Right ventricle myocardium superior (tissue), 1 donor: ENCODE data around the gene SETD7. TPM values are rescaled to one million over a fixed set of nuclear protein-coding genes. Genes with fewer than 3 reads are reported as not detected.

ENCODE experiments used
- ATAC-seq: fragments of 200-7000 bp; cut with Tn5 transposase; one replicate; pipeline ENCODE4 v1.9.1; 2020; ENCODE audit warnings: mild to moderate bottlenecking; ENCODE audit not compliant: poor library complexity
- DNase-seq: peaks from one replicate; pipeline ENCODE4 v3.0.0-alpha.2; 2020
- intact Hi-C: fragments of 100-400 bp; cut with DNase I; formaldehyde crosslinking; loops from one replicate; pipeline ENCODE4 v1.11.2; 2022
- total RNA-seq: library from RNA; stranded (reverse); fragmentation: NEBNext Ultra II Directional; extraction: Animal tissue kit (Norgen Biotek cat#: 25700); gene quantifications from one replicate; pipeline ENCODE4 v1.2.1, GENCODE V29; 2021
- donor health status: DM: no; HTN: yes; CAD: no; lungs with severe emphysema.

SETD7 gene
- total RNA-seq, 1 donor from 2014 or later: 46.3 TPM

DNA sequence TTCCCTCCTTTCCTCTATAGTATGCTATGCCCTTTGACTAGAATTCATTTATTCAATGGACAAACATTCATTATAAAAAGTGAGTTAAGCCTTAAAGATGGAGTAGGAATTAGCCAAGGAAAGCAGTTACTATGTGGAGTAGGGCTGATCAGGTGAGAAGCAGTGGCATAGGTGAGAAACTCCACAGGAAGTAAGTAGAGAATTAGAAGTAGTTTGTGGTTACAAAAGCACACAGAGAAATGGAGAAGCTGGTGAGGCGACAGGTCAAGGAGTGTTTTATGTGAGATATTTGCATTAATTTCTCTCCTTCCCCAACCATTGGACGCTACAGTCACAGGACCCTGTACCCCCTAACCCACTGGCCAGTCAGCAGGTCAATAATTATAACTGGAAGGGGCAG is 30.6 kb downstream of the SETD7 start:
- intact Hi-C loops: no loop called here
- no peak for ATAC-seq
- no peak for DNase-seq

- ATAC-seq (no peak), DNase-seq (no peak)
- intact Hi-C loops: no loop called here
Measured at GRCh38 chr4:139524062-139524631, 31.9 kb downstream of the SETD7 start.

GRCh38 chr4:139523076-139523475 is 32.9 kb downstream of the SETD7 start:
- DNase-seq: peak; percentile 52
- ATAC-seq: no peak
- intact Hi-C loops: no loop called here

DNA sequence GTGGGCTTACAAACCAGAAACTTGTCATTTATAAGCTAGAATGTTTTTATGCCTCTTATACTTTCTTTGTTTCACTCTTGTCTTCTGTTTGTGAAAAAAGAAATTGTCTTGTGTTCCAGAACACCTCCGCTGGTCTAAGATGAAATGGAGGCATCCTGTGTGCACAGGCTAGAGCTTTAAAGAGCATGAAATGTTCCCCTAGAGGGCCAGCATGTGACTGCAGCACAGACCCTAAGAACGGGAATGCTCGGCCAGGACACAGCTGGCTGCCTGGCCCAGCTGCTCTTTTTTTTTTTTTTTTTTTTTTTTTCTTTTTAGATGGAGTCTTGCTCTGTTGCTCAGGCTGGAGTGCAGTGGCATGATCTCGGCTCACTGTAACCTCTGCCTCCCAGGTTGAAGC is 33.6 kb downstream of the SETD7 start:
- no peak for DNase-seq
- intact Hi-C loops: no loop called here
- ATAC-seq: peak; percentile 77

- ATAC-seq: no peak
- intact Hi-C loops: no loop called here
- no peak for DNase-seq
Measured at GRCh38 chr4:139521754-139522401, 34.1 kb downstream of the SETD7 start.

DNA sequence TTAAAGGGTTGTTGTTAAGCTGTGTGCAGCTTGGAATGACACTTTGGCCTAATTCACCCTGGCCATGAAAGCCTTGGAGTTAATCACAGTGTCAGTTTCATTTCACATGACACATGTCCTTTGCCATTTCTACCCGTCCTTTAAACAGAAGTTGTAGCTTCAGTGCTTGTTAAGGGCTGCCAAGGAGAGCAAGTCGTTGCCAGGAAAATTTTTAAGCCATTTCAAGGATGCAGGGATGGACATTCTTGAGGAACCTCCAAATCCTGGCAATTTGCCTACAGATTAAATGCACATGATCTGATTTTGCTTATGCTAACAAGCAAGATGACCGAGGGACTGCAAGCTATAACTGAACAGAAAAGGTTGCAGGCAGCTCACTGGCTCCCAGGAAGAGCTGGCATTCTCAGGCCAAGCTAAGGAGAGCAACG is 40.5 kb downstream of the SETD7 start:
- ATAC-seq (peak; percentile 81), DNase-seq (no peak)
- intact Hi-C loops: no loop called here

DNA sequence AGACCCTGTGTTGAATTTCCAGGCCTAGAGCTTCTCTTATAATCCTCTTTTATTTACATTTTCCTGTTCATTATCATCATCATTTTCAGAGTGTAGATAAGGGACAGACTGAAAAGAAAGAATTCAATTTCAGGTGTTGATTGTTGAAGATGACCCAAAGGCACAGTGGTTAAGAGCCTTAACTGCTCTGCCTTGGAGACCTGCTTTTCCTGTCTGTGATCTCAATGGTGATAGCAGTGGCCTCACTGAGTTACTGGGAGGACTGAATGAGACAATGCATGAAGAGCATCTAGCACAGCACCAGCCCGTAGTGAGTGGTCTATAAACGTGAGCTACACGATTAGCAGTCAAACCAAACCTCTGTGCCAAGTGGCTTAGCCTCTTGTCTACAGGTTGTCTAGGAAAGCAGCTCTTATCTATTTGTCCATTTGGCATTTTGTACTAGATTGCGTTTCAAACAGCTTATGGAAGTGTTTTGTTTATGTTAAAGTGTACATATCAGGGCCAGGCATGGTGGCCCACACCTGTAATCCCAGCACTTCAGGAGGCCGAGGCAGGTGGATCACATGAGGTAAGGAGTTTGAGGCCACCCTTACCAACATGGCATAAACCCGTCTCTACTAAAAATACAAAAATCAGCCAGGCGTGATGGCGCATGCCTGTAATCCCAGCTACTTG is 41.5 kb downstream of the SETD7 start:
- no peak for DNase-seq
- intact Hi-C loops: no loop called here

GRCh38 chr4:139511320-139511719 is 44.7 kb downstream of the SETD7 start:
- intact Hi-C loops: no loop called here
- DNase-seq: no peak
- ATAC-seq: no peak

More for the DNA sequence above, 41.5 kb downstream of the SETD7 start:
- ATAC-seq: no peak

DNA sequence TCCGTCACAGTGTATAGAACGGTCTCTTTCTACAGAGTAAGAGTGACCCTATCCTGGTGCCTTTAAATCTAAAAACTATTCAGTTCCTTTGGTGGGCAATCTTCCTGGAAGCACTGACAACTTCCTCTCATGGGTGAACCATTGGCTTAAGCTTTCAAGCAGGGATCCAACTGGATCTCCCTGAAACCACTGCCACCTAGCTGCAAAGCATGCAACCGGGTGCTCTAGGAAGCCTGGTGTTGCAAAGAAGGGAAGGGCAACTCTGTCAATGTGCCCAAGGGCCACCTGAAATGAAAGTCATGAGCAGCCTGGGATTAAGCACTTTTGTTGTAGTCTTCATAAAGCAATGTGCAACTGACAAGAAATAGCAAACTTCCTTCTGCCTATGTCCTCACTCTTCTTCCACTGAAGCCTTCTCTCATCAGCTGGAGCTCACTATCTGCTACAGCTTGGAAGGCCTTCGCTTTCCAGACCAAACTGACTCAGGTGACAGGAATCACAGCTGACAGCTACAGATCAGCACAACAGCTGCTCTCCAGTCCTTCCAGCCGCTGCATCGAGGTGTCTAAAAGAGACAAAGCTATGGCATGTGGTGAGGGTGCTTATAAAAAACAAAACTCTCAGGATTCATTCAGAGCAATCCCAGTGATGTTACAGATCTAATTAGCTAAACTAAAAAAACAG is 46.1 kb downstream of the SETD7 start:
- intact Hi-C loops: loop anchor here (10.0 kb wide), 1 partner anchor 125 kb away; no protein-coding TSS in a partner anchor
- peak; percentile 74 for ATAC-seq
- DNase-seq: no peak

DNA sequence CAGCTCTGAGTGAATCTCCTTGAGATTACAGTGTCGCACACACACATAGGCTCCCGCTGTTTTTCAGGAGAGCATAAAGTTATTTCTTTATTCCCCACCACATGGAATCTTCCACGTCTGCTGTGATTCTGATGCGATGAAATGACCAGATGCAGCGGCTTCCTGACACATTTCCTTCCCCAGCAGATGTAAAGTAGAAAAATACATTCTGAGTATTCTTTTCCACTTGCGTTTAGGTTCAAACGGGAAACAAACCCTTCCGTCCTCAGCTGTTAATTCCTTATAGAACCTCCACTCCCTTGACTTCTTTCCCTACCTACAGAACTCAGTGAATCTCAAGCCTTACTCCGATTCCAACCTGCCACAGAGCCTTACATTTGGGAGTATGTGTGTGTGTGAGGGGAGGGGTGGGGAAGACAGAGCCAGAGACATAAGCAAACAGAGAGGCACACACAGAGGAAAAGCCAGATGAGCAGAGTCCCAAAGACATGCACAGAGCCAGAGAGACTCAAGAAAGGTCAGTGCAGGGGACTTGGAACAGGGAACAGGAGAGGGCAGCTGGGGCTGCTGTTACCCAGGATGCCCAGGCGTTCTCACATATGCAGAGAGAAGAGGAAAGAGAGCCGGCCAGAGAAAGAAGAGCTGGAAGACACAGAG is 47.3 kb downstream of the SETD7 start:
- intact Hi-C loops: loop anchor here (10.0 kb wide), 1 partner anchor 126 kb away; no protein-coding TSS in a partner anchor
- ATAC-seq: peak; percentile 12
- no peak for DNase-seq

- intact Hi-C loops: loop anchor here (10.0 kb wide), 1 partner anchor 128 kb away; no protein-coding TSS in a partner anchor
- no peak for ATAC-seq
- no peak for DNase-seq
Measured at GRCh38 chr4:139506774-139507173, 49.2 kb downstream of the SETD7 start.

GRCh38 chr4:139503622-139504166 is 52.3 kb downstream of the SETD7 start:
- DNase-seq: no peak
- intact Hi-C loops: loop anchor here (10.0 kb wide), 1 partner anchor 131 kb away; no protein-coding TSS in a partner anchor
- no peak for ATAC-seq

DNA sequence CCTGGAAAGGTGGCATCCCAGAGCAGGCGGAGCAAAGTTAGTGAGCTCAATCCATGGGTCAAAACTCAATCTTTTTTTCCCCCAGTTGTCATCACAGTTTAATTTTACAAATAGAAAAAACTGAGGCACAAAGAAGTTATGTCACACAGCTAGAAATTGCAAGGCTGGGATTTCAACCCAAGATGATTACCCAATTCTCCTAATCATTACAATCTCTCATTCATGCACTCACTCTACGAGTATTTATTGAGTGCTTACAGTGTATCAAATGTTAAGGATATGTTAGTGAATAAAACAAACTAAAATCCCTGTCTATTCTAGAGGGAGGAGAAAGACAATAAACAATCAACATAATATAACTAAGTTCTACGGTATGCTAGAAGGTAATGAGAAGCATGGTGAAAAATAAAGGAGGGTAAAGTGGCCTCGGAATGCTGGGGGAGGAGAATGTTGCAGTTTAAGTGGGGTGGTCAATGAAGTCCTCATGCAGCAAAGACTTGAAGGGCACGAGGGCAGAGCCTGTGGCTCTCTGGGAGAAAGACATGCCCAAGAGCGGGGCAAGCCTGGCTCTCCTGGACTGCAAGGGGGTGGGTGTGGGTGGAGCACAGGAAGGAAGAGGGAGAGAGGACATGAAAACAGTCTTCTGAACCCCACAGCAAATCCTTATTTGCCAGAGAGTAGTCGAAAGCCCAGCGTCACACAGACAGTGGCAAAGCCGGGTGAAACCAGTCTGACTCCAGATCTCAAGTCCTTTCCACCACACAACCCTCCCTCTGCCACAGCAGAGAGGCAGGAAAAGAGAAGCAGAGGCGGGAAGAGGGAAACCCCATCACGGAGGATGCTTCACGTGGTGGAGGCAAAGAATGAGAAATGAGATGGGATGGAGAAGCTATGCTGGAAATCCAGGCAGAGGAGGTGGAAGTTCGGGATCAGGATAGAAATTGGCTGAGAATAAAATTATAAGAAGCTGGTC is 53.8 kb downstream of the SETD7 start:
- intact Hi-C loops: loop anchor here (10.0 kb wide), 1 partner anchor 133 kb away; no protein-coding TSS in a partner anchor
- ATAC-seq (no peak), DNase-seq (no peak)

- DNase-seq: no peak
- ATAC-seq: no peak
- intact Hi-C loops: loop anchor here (10.0 kb wide), 1 partner anchor 133 kb away; no protein-coding TSS in a partner anchor
Measured at GRCh38 chr4:139501527-139501926, 54.5 kb downstream of the SETD7 start.

GRCh38 chr4:139501117-139501516 is 54.9 kb downstream of the SETD7 start:
- no peak for DNase-seq
- intact Hi-C loops: loop anchor here (10.0 kb wide), 1 partner anchor 134 kb away; no protein-coding TSS in a partner anchor
- ATAC-seq: no peak

DNA sequence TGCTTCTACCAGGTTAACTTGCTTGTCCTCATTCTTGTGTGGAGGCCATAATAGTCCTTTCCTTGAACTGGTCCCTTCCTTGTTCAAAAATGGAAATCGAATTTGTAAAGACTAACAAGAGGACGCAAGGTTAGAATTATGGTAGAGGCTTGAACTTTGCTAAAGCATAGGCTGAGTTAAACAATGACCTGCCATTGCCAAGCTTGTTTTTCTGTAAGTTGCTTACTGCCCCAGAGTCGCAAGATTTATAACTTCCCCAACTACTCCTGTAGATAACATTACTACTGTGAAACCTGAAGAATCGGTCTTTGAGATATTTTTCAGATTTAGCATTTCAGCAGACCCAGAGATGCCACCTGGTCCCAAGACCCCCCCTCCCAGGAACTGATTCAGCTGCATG is 56.8 kb downstream of the SETD7 start:
- no peak for DNase-seq
- intact Hi-C loops: no loop called here
- ATAC-seq: no peak

DNA sequence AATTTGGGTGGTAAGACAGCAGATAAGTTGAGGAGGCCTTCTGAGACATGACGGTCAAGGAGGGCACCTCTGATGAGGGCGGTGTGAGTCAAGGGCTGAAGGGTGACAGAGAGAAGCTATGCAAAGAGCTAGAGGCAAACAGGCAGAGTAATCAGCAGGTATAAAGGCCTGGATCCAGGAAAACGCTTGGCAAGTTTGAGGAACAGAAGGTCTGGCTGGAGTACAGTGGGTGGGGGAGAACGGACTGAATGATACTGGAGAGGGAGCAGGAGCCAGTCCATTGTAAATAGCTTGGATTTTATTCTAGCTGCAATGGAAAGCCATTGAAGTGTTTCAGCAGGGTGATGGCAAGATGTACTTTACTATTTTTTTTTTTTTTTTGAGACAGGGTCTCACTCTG is 62.8 kb downstream of the SETD7 start:
- DNase-seq (no peak), ATAC-seq (peak; percentile 57)
- intact Hi-C loops: no loop called here
